ENCODE data around the gene DNAJC2. TPM values are rescaled to one million over a fixed set of nuclear protein-coding genes. Genes with fewer than 3 reads are reported as not detected.
A peak's percentile ranks its signal among the peaks of the same experiment; 100 is the strongest.
"Not testable (repeated sequence)": the region's sequence is repeated elsewhere in the genome, so short reads cannot be mapped to it uniquely, and the experiment has no call there.

Gene DNAJC2
- total RNA-seq, 1 donor from 2014 or later = 67.1 TPM

- DNase-seq = no peak
- no peak overlapping the region for H3K27ac Mint-ChIP-seq
- intact Hi-C loops (cut with micrococcal nuclease) = no loop called here
- no peaks in the 10 kb centered on the region for H3K27me3 Mint-ChIP-seq
- peaks cover 84% of the 10 kb centered on the region for H3K36me3 Mint-ChIP-seq (ENCODE audit: low read depth)
- no peak overlapping the region for H3K4me3 Mint-ChIP-seq
- H3K9me3 Mint-ChIP-seq = no peaks in the 10 kb centered on the region
- peaks cover 6% of the 10 kb centered on the region for H3K4me1 Mint-ChIP-seq
Measured at GRCh38 chr7:103314852-103315251, 29.7 kb downstream of the DNAJC2 start.

DNA sequence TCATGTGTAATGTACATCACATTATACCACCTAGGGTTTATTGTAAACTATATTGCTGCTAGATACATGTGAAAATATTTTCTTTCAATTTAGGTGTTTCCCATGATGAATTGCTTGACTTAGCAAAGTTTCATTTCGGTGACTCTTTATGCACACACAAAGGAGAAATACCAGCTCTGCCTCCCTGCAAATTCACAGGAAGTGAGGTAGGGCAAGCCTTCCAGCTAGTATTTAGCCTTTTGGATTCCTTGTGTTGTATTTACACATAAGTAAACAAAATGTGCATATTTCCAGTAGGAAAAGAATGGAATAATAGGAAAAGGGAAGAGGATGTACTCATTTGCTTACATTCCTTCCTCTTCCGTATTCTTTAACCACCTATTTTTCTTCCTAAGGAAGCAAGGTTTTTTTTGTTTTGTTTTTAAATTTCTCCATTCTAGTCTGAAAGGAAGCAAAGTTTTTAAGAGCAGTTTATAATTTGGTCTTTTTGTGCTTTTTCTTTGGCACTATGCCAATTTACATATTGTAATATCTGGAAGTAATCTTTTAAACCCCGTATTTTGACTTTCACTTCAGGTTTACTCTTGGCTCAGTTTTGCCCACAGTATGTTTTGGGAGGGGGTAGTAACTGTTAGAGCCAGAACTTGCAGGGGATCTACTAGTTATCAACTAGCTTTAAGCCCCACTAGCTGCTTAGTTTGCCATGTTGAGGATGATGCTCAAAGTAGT lies 36.9 kb downstream of the DNAJC2 start:
- H3K27me3 Mint-ChIP-seq = no peaks in the 10 kb centered on the region
- H3K4me1 Mint-ChIP-seq = peaks cover 8% of the 10 kb centered on the region
- intact Hi-C loops (cut with micrococcal nuclease) = no loop called here
- DNase-seq = no peak
- peaks cover 72% of the 10 kb centered on the region for H3K36me3 Mint-ChIP-seq (ENCODE audit: low read depth)
- H3K9me3 Mint-ChIP-seq = no peaks in the 10 kb centered on the region
- no peak overlapping the region for H3K4me3 Mint-ChIP-seq
- no peak overlapping the region for H3K27ac Mint-ChIP-seq

GRCh38 chr7:103301441-103301840 lies 43.1 kb downstream of the DNAJC2 start:
- intact Hi-C loops (cut with micrococcal nuclease) = no loop called here
- H3K27me3 Mint-ChIP-seq = no peaks in the 10 kb centered on the region
- no peaks in the 10 kb centered on the region for H3K9me3 Mint-ChIP-seq
- no peak overlapping the region for H3K4me3 Mint-ChIP-seq
- H3K4me1 Mint-ChIP-seq = peaks cover 35% of the 10 kb centered on the region
- peaks cover 62% of the 10 kb centered on the region for H3K36me3 Mint-ChIP-seq (ENCODE audit: low read depth)
- no peak overlapping the region for H3K27ac Mint-ChIP-seq
- DNase-seq = no peak

DNA sequence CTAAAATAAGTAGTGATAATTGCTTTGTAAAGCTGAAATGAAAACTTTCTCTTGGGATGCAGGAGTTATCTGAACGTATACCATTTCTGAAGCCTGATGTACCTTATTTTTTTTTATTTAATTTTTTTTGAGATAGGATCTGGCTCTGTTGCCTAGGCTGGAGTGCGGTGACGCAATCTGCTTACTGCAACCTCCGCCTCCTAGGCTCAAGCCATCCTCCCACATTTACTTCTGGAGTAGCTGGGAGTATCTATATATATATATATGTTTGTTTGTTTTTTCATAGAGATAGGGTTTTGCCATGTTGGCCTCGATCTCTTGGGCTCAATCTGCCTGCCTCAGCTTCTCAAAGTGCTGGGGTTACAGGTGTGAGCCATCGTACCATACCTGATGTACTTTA lies 44.9 kb downstream of the DNAJC2 start:
- intact Hi-C loops (cut with micrococcal nuclease) = no loop called here
- H3K4me3 Mint-ChIP-seq = no peak overlapping the region
- peaks cover 34% of the 10 kb centered on the region for H3K4me1 Mint-ChIP-seq

GRCh38 chr7:103297837-103298179 lies 46.8 kb downstream of the DNAJC2 start:
- no peak for DNase-seq
- intact Hi-C loops (cut with micrococcal nuclease) = loop anchor here (1.0 kb wide), 4 partner anchors 18 to 149 kb away; partner anchors contain the start of genes DNAJC2 and NAPEPLD
- peak overlapping the region; percentile 95 for H3K27ac Mint-ChIP-seq
- H3K27me3 Mint-ChIP-seq = peaks cover 12% of the 10 kb centered on the region
- no peaks in the 10 kb centered on the region for H3K9me3 Mint-ChIP-seq
- peaks cover 29% of the 10 kb centered on the region for H3K4me1 Mint-ChIP-seq
- peaks cover 34% of the 10 kb centered on the region for H3K36me3 Mint-ChIP-seq (ENCODE audit: low read depth)
- H3K4me3 Mint-ChIP-seq = peak overlapping the region; percentile 99

More for the DNA sequence above, 44.9 kb downstream of the DNAJC2 start:
- no peak for DNase-seq
- peaks cover 50% of the 10 kb centered on the region for H3K36me3 Mint-ChIP-seq (ENCODE audit: low read depth)
- H3K9me3 Mint-ChIP-seq = no peaks in the 10 kb centered on the region
- H3K27me3 Mint-ChIP-seq = no peaks in the 10 kb centered on the region
- no peak overlapping the region for H3K27ac Mint-ChIP-seq

DNA sequence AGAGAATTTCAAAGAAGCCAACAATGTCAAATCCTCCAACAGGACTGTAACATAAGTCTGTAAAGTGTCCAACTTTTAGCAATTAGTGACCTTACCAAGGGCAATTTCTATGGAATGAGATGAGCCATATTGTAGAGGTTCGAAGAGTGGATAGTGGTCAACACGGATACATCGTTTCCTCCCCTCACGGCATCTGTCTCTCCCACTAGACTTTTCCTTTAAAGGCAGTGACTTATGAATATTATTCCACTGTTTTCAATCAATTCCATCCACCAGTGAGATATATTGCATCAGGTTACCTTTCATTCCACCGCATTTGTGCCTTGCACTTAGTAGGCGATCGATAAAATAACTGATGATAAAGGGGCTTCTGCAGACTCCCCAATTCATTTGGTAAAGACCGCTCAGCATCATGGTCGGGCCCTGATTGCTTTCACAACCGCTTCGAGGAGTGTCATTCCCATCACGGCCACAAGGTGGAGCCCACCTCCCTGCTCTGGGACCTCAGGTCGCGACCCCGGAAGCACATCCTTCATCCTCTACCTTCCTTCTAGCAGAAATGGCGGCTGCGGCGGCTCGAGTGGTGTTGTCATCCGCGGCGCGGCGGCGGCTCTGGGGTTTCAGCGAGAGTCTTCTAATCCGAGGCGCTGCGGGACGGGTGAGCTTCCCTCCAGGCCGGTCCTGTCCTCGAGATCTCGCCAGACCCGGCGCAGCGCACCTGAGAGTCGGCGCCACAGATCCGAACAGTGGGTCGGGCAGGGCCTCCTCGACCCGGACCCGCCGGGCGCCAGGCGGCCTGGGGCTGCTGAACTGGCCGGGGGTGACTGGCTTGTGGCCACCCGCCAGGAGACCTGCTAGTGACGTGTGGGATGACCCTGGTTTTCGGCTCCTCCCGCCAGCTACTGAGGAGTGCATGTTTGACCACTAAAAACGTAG lies 47.4 kb downstream of the DNAJC2 start, which contains the start of gene PMPCB:
Gene PMPCB (plus strand): TSS at position 535 of the 936 bp plus-strand sequence. CDS start 25 bp downstream, at position 560.
- H3K4me3 Mint-ChIP-seq = peak within 1 kb of the TSS; percentile 99
- intact Hi-C loops (cut with micrococcal nuclease) = loop anchor here (1.0 kb wide), 4 partner anchors 17 to 148 kb away; partner anchors contain the start of genes DNAJC2 and NAPEPLD
- no peaks in the 10 kb centered on the region for H3K9me3 Mint-ChIP-seq

GRCh38 chr7:103293526-103293925 lies 51.0 kb downstream of the DNAJC2 start:
- intact Hi-C loops (cut with micrococcal nuclease) = no loop called here
- H3K36me3 Mint-ChIP-seq (ENCODE audit: low read depth) = peaks cover 5% of the 10 kb centered on the region
- H3K4me3 Mint-ChIP-seq = no peak overlapping the region
- no peak overlapping the region for H3K27ac Mint-ChIP-seq
- H3K9me3 Mint-ChIP-seq = no peaks in the 10 kb centered on the region
- no peak for DNase-seq
- H3K27me3 Mint-ChIP-seq = peaks cover 29% of the 10 kb centered on the region
- H3K4me1 Mint-ChIP-seq = peaks cover 15% of the 10 kb centered on the region

More for the DNA sequence above, 47.4 kb downstream of the DNAJC2 start, which contains the start of gene PMPCB:
- peaks cover 27% of the 10 kb centered on the region for H3K4me1 Mint-ChIP-seq
- peak within 1 kb of the TSS; percentile 95 for H3K27ac Mint-ChIP-seq
- DNase-seq = peak; percentile 99
- H3K27me3 Mint-ChIP-seq = peaks cover 16% of the 10 kb centered on the region
- peaks cover 30% of the 10 kb centered on the region for H3K36me3 Mint-ChIP-seq (ENCODE audit: low read depth)

DNA sequence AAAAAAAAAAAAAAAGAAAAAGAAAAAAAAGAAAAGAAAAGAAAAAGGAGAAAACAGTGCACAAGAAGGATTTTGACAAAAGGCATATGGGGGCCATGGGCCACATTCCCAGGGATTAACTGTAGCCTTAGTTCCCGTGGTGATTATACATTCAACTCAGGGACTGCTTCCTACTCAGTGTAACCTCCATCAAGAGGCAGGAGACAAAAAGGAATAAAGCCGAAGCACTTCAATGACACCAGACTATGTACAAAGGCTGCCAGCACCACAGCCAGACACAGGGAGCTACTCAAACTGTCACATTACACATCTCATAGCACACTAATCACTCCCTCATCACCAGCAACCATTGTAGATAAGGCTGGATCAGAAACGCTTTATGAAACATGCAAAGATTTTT lies 52.4 kb downstream of the DNAJC2 start:
- intact Hi-C loops (cut with micrococcal nuclease) = no loop called here
- Mint-ChIP-seq H3K4me1 (peaks cover 6% of the 10 kb centered on the region), H3K4me3 (no peak overlapping the region), H3K9me3 (no peaks in the 10 kb centered on the region), H3K27me3 (peaks cover 32% of the 10 kb centered on the region), H3K36me3 (ENCODE audit: low read depth) (no peaks in the 10 kb centered on the region), H3K27ac (no peak overlapping the region)
- no peak for DNase-seq

- Mint-ChIP-seq H3K4me1 (peaks cover 15% of the 10 kb centered on the region), H3K27me3 (peaks cover 13% of the 10 kb centered on the region)
- DNase-seq; H3K27ac Mint-ChIP-seq; H3K36me3 Mint-ChIP-seq (ENCODE audit: low read depth); H3K4me3 Mint-ChIP-seq; H3K9me3 Mint-ChIP-seq: not testable (repeated sequence)
- intact Hi-C loops (cut with micrococcal nuclease) = loop anchor here (10.0 kb wide), 1 partner anchor 208 kb away; the partner anchor contains the start of genes ARMC10 and FBXL13
Measured at GRCh38 chr7:103282802-103283427, 61.7 kb downstream of the DNAJC2 start.

DNA sequence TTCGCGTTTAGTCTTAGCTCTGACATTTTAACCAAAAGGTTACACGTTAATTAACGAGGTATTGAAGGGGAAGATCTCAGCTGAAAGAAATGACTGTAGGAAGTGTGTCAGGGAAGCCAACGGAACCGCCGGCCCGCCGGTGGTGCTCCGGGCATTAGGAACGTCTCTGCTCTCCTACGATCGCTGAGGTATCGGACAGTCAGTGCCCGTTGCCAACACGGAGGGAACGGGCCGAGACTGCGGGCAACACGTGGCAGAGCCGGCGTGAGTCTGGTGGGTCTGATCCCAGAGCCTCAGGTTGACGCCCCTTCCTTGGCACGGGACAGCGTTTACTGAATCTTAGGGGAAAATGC lies 63.8 kb downstream of the DNAJC2 start:
- DNase-seq; H3K36me3 Mint-ChIP-seq (ENCODE audit: low read depth); H3K9me3 Mint-ChIP-seq; H3K27me3 Mint-ChIP-seq: not testable (repeated sequence)
- peak overlapping the region; percentile 89 for H3K4me3 Mint-ChIP-seq
- intact Hi-C loops (cut with micrococcal nuclease) = loop anchor here (1.0 to 10.0 kb wide), 2 partner anchors 17 to 206 kb away; partner anchors contain the start of genes ARMC10, FBXL13 and PMPCB
- H3K4me1 Mint-ChIP-seq = peaks cover 15% of the 10 kb centered on the region
- H3K27ac Mint-ChIP-seq = peak overlapping the region; percentile 95

- peak overlapping the region; percentile 95 for H3K27ac Mint-ChIP-seq
- peak overlapping the region; percentile 89 for H3K4me3 Mint-ChIP-seq
- DNase-seq = peak; percentile 96
- intact Hi-C loops (cut with micrococcal nuclease) = loop anchor here (1.0 to 10.0 kb wide), 3 partner anchors 17 to 205 kb away; partner anchors contain the start of genes ARMC10, FBXL13, NAPEPLD and PMPCB
- H3K36me3 Mint-ChIP-seq (ENCODE audit: low read depth); H3K27me3 Mint-ChIP-seq; H3K9me3 Mint-ChIP-seq: not testable (repeated sequence)
- peaks cover 15% of the 10 kb centered on the region for H3K4me1 Mint-ChIP-seq
Measured at GRCh38 chr7:103279963-103280802, 64.4 kb downstream of the DNAJC2 start.

- not testable (repeated sequence) for DNase-seq; H3K9me3 Mint-ChIP-seq; H3K36me3 Mint-ChIP-seq (ENCODE audit: low read depth); H3K27me3 Mint-ChIP-seq
- H3K4me3 Mint-ChIP-seq = peak overlapping the region; percentile 89
- peak overlapping the region; percentile 18 for H3K27ac Mint-ChIP-seq
- H3K4me1 Mint-ChIP-seq = peaks cover 15% of the 10 kb centered on the region
- intact Hi-C loops (cut with micrococcal nuclease) = loop anchor here (5.0 kb wide), 1 partner anchor 132 kb away; the partner anchor contains the start of gene NAPEPLD
Measured at GRCh38 chr7:103279636-103279962, 65.0 kb downstream of the DNAJC2 start.

GRCh38 chr7:103278195-103278594 lies 66.4 kb downstream of the DNAJC2 start:
- peaks cover 15% of the 10 kb centered on the region for H3K4me1 Mint-ChIP-seq
- H3K36me3 Mint-ChIP-seq (ENCODE audit: low read depth); H3K27me3 Mint-ChIP-seq; DNase-seq; H3K27ac Mint-ChIP-seq; H3K4me3 Mint-ChIP-seq; H3K9me3 Mint-ChIP-seq: not testable (repeated sequence)
- intact Hi-C loops (cut with micrococcal nuclease) = loop anchor here (5.0 kb wide), 1 partner anchor 131 kb away; the partner anchor contains the start of gene NAPEPLD
